HG03159 (cell line): Measurements from ENCODE around the gene LENG8.
"Not testable (repeated sequence)": the region's sequence is repeated elsewhere in the genome, so short reads cannot be mapped to it uniquely, and the experiment has no call there.

Experiments used
- ATAC-seq: cut with Tn5 transposase; IDR thresholded peaks from one replicate; pipeline ENCODE4 v1.9.1; 2021; ENCODE audit warnings: mild to moderate bottlenecking, moderate library complexity; ENCODE audit not compliant: unreplicated experiment

LENG8 gene

GRCh38 chr19:54509200-54509940, 60.4 kb downstream of the LENG8 start:
- ATAC-seq = not testable (repeated sequence)
